ENCODE data around the gene C17orf100. TPM values are rescaled to one million over a fixed set of nuclear protein-coding genes. Genes with fewer than 3 reads are reported as not detected.

Gene C17orf100
- total and polyA plus RNA-seq, 10 of the 15 experiments (the other 5 are each of a cell fraction or from before 2014, with no cell fraction given) = 0.84 to 4.7 (median 1.8) TPM

- no peak for TF ChIP-seq SKIL (IDR thresholded peaks at IDR 0.05; ENCODE audit: low read depth, poor library complexity, severe bottlenecking)
- no peak for TF ChIP-seq CHD1 (IDR thresholded peaks at IDR 0.05; ENCODE audit: low read depth, low read length)
- no peak for TF ChIP-seq JUNB (IDR thresholded peaks at IDR 0.05)
Measured at GRCh38 chr17:6666557-6666956, 15.0 kb downstream of the C17orf100 start (continued).

GRCh38 chr17:6667516-6667915 is 16.0 kb downstream of the C17orf100 start:
- intact Hi-C loops (cut with micrococcal nuclease; ENCODE audit: unreplicated experiment) (loop anchor here (2.0 to 10.0 kb wide), 4 partner anchors 87 to 337 kb away; partner anchors contain the start of gene XAF1), in situ Hi-C loops (cut with MboI) (no loop called here)
- Histone ChIP-seq H3K4me1 (ENCODE audit: control insufficient read depth, insufficient read depth, low read length) (no peaks in the 10 kb centered on the region), H3K4me2 (ENCODE audit: control insufficient read depth, insufficient read depth) (no peak overlapping the region), H3K9ac (ENCODE audit: control insufficient read depth, insufficient read depth, low read length) (no peak overlapping the region), H3K36me3 (ENCODE audit: control insufficient read depth in 2 of 2, insufficient read depth in 2 of 2, low read length in 1 of 2) (no peaks in the 10 kb centered on the region; a peak in 1 of 4 replicates), H3K27ac (ENCODE audit: control insufficient read depth, insufficient read depth) (no peak overlapping the region), H3K9me3 (replicated peaks; ENCODE audit: control insufficient read depth, insufficient read depth, low read length) (no peaks in the 10 kb centered on the region), H2AFZ (ENCODE audit: control insufficient read depth, low read depth, low read length) (no peak overlapping the region), H4K20me1 (ENCODE audit: control insufficient read depth, insufficient read depth) (no peaks in the 10 kb centered on the region), H3K4me3 (no peak overlapping the region), H3K27me3 (replicated peaks in 1 of 2; ENCODE audit: control insufficient read depth in 2 of 2, insufficient read depth in 2 of 2, low read length in 1 of 2) (no peaks in the 10 kb centered on the region), H3K79me2 (ENCODE audit: control insufficient read depth, insufficient read depth, low read length) (no peaks in the 10 kb centered on the region)
- 13% methylated on average over 5 of the region's 6 CpGs for WGBS (ENCODE audit: insufficient coverage, insufficient replicate concordance, low lambda C conversion rate, missing lambda C conversion rate)
- ATAC-seq = no peak
- DNase-seq (ENCODE audit: low read depth, low spot score) = no peak
- no peak for TF ChIP-seq POLR2AphosphoS5 (IDR thresholded peaks at IDR 0.05; ENCODE audit: low read length)
- RAD21 ChIA-PET (ENCODE audit: unreplicated experiment) = interaction anchor here (0.5 to 3.2 kb wide), 4 partner anchors 23 to 338 kb away, joined by 3 to 17 read pairs (median 6); no protein-coding TSS in a partner anchor
- POLR2A ChIA-PET = no interaction called here
- CTCF ChIA-PET = interaction anchor here (0.6 to 3.1 kb wide), 7 partner anchors 15 to 354 kb away, joined by 3 to 27 read pairs (median 3); no protein-coding TSS in a partner anchor
- SMC1A ChIA-PET (ENCODE audit: uncharacterized antibody, unreplicated experiment) = interaction anchor here (0.9 to 2.7 kb wide), 5 partner anchors 164 to 355 kb away, joined by 3 to 16 read pairs (median 6); partner anchors contain the start of gene TEKT1
- no TSS peak for BruUV-seq (replicated peaks)
- no peak for FAIRE-seq
